HG03025 (cell line): ENCODE data around the gene SEMA6B.

ENCODE experiments used
- ATAC-seq: cut with Tn5 transposase; IDR thresholded peaks from one replicate; pipeline ENCODE4 v1.9.1; 2021; ENCODE audit warnings: mild to moderate bottlenecking, moderate library complexity; ENCODE audit not compliant: unreplicated experiment, low FRiP score

Gene SEMA6B

DNA sequence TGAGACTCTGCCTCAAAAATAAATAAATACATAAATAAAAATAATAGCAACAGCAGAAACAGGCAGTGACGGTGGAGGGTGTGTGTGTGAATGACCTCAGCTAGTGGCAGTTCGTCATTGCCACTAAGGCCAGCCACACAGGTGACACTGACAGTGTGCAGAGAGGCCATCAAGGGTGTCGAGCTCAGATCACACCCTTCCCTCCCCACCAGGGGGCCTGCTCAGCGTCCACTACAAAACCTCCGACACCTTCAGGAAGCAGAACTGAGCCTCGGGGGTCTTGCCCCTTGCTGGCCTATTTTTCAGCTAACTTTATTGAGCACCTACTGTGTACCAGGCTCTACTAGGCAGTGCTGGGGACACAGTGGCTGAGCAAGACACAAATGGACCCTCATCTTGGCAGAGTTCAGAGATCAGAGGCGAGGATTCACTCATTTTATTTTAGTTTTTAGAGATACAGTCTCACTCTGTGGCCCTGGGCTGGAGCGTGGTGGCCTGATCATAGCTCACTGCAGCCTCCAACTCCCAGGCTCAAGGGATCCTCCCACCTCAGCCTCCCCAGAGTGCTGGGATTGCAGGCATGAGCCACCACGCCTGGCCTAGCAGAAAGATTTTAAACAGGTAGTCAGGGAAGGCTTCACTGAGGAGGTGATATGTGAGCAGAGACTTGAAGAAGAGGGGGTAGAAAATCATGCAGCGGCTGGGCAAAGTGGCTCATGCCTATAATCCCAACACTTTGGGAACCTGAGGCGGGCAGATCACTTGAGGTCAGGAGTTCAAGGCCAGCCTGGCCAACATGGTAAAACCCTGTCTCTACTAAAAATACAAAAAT is 30.3 kb upstream of the SEMA6B start:
- ATAC-seq = no peak

- ATAC-seq = no peak
Observed at GRCh38 chr19:4588291-4588761, 28.8 kb upstream of the SEMA6B start.

GRCh38 chr19:4587527-4587926 is 28.0 kb upstream of the SEMA6B start:
- no peak for ATAC-seq

- ATAC-seq = no peak
Observed at GRCh38 chr19:4586691-4587090, 27.2 kb upstream of the SEMA6B start.

DNA sequence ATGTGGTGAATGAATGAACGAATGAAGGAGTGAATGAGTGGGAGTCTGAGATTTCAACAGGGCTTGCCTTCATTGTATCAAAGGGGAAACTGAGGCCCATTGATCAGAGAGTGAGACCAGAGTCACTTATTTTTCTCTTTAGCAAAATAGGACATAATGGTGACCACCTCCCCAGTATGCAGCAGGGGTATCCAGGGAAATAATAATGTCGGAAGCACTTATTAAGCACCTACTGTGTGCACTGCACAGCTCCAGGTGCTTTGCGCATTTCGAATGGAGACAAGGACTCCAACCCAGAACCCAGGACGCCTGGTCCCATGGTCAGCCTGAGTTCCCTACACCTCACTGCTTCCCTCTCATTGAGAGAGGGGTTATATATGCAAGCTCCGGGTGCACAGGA is 26.8 kb upstream of the SEMA6B start:
- ATAC-seq = no peak

DNA sequence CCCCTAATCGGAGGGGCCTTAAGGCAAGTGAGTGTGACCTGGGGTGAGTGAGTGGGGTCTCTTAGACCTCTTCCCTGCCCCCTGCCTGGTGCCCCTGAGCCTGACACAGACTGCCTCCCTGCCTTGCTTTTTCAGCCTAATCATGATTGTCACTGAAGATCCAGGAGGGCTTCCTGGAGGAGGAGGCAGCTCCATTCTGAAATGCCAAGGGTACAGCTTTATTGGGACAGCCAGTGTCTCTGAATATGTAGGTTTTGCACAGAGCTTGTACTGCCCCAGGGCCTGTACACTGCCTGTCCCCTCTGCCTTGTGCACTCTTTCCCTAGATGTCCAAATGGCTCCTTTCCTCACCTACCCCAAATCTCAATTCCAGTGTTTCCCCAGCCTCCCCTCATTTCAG is 26.1 kb upstream of the SEMA6B start:
- ATAC-seq = no peak

- ATAC-seq = no peak
Observed at GRCh38 chr19:4584670-4585460, 25.4 kb upstream of the SEMA6B start.

- no peak for ATAC-seq
Observed at GRCh38 chr19:4583961-4584669, 24.6 kb upstream of the SEMA6B start.

- no peak for ATAC-seq
Observed at GRCh38 chr19:4582980-4583842, 23.7 kb upstream of the SEMA6B start.

- no peak for ATAC-seq
Observed at GRCh38 chr19:4581666-4582553, 22.4 kb upstream of the SEMA6B start.

GRCh38 chr19:4580961-4581665 is 21.6 kb upstream of the SEMA6B start:
- ATAC-seq = no peak

DNA sequence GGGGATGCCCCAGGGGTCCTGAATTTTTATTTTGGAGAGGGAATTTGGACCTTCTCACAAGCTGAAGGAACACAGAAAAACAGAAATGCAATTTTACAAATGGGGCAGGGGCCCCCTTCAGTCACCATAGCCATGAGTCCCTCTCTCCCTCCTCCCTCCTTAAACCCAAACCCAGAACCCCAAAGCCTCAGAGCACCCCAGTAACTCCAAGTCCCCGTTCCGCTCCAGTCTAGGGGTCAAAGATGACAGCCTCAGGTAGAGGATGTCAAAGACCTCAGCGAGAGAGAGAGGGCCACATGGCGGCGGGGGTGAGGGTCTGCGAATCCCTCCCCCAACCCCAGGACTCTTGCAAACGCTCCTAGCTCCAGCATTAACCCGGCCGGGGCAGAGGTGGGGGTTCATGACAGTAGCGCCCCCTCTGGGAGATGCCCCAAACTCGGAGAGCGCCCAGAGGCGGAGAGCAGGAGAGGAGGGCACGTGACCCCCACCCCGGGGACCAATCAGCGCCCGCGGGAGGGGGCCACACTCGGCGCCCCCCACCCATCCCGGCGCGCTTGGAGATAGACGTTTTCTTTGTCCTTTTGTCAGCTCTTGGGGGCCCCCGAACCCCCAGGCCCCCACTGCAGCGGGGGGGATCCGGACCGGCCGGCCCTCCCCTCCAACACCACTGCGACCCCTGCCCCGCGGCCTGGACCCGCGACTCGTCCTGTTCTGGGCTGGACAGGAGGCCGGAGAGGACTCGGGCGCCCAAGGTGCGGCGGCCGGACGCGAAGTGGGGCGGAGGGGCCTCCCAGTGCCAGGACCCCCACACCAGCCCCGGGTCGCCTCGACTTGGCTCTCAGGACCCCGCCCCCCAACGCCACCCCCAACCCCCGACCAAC is 20.8 kb upstream of the SEMA6B start:
- no peak for ATAC-seq

DNA sequence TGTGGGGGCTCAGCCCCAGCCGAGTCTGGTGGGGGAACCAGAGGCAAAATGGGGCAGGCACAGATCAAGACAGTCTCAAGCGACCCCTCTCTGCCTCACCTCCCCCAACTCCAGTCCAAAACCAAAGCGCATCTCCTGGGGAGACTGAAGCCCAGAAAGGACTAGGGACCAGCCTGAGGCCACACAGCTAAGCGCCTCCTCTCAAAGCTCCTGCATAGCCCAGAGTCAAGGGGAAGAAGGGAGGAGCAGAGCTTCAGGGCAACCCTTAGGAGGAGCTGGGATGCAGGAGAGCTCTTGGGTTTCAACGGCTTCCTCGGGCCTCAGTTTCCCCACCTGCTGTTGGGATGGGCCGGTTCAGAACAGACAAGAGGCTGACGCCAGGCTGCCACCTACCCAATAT is 19.9 kb upstream of the SEMA6B start:
- ATAC-seq = no peak

GRCh38 chr19:4578552-4579248 is 19.2 kb upstream of the SEMA6B start:
- no peak for ATAC-seq

- no peak for ATAC-seq
Observed at GRCh38 chr19:4577020-4577782, 17.7 kb upstream of the SEMA6B start.
